MM.1S (cell line): ENCODE data around the gene NR6A1.

ENCODE experiments used
- DNase-seq: peaks from one replicate; pipeline ENCODE4 v3.0.0-alpha.2; 2015
- H2AFZ ChIP-seq: fragments of 300-600 bp; sonication (generic); 2 replicates; pipeline ENCODE4 v1.6.0; 2016; ENCODE audit warnings: antibody characterized with exemption, low read length
- H3F3A ChIP-seq: fragments of 300-600 bp; sonication (generic); 2 replicates; pipeline ENCODE4 v1.6.1; 2016; ENCODE audit warnings: mild to moderate bottlenecking, antibody characterized with exemption, low read length, moderate library complexity, mixed read lengths; ENCODE audit not compliant: insufficient read depth
- H3K27ac ChIP-seq: fragments of 300-600 bp; sonication (generic); 2 replicates; pipeline ENCODE4 v1.5.1; 2016; ENCODE audit warnings: mild to moderate bottlenecking, low read length
- H3K27me3 ChIP-seq: fragments of 300-600 bp; sonication (generic); replicated peaks from 2 replicates; pipeline ENCODE4 v1.6.0; 2016; ENCODE audit warnings: low read length; ENCODE audit not compliant: insufficient read depth
- H3K36me3 ChIP-seq: fragments of 300-600 bp; sonication (generic); replicated peaks from 2 replicates; pipeline ENCODE4 v1.6.1; 2016; ENCODE audit warnings: mild to moderate bottlenecking, low read length, mixed read lengths; ENCODE audit not compliant: insufficient read depth
- H3K4me1 ChIP-seq: fragments of 300-600 bp; sonication (generic); 2 replicates; pipeline ENCODE4 v1.6.1; 2016; ENCODE audit warnings: low read length, mixed read lengths
- H3K4me2 ChIP-seq: fragments of 300-600 bp; sonication (generic); 2 replicates; pipeline ENCODE4 v1.6.0; 2016; ENCODE audit warnings: low read depth, low read length
- H3K4me3 ChIP-seq: fragments of 300-600 bp; sonication (generic); 2 replicates; pipeline ENCODE4 v1.5.1; 2016; ENCODE audit warnings: low read length, mixed read lengths
- H3K79me2 ChIP-seq: fragments of 300-600 bp; sonication (generic); 2 replicates; pipeline ENCODE4 v1.6.1; 2016; ENCODE audit warnings: mixed run types, low read length, mixed read lengths
- H3K9ac ChIP-seq: fragments of 300-600 bp; sonication (generic); 2 replicates; pipeline ENCODE4 v1.6.1; 2016; ENCODE audit warnings: low read length, mixed read lengths
- H3K9me2 ChIP-seq: fragments of 300-600 bp; sonication (generic); replicated peaks from 2 replicates; pipeline ENCODE4 v1.6.1; 2016; ENCODE audit warnings: mild to moderate bottlenecking, low read length, mixed read lengths; ENCODE audit not compliant: insufficient read depth
- H3K9me3 ChIP-seq: fragments of 300-600 bp; sonication (generic); replicated peaks from 2 replicates; pipeline ENCODE4 v1.6.1; 2016; ENCODE audit warnings: mild to moderate bottlenecking, low read length, mixed read lengths; ENCODE audit not compliant: insufficient read depth
- H4K20me1 ChIP-seq: fragments of 300-600 bp; sonication (generic); 2 replicates; pipeline ENCODE4 v1.6.1; 2016; ENCODE audit warnings: mild to moderate bottlenecking, low read length, moderate library complexity, mixed read lengths; ENCODE audit not compliant: insufficient read depth
- CTCF ChIP-seq: fragments of 300-600 bp; sonication (generic); IDR thresholded peaks from 2 replicates; pipeline ENCODE4 v1.5.1; 2016; ENCODE audit warnings: antibody characterized with exemption, low read length, mixed read lengths
- EZH2 ChIP-seq: fragments of 300-600 bp; sonication (generic); optimal IDR thresholded peaks from 2 replicates; pipeline ENCODE3; 2017; ENCODE audit warnings: low read depth, mild to moderate bottlenecking, antibody characterized with exemption, low read length, mixed read lengths
- EZH2phosphoT487 ChIP-seq: fragments of 300-600 bp; sonication (generic); IDR thresholded peaks from 2 replicates; pipeline ENCODE4 v1.6.1; 2018; ENCODE audit warnings: antibody characterized with exemption, low read length

The NR6A1 gene

GRCh38 chr9:124760719-124761118, 10.4 kb downstream of the NR6A1 start:
- TF ChIP-seq EZH2 (no peak), CTCF (no peak), EZH2phosphoT487 (no peak)
- 0 out of 2 replicates have a peak, but pooled peaks cover 3% of the 10 kb centered on the region for H3K79me2 ChIP-seq
- H3K36me3 ChIP-seq, result no peaks in the 10 kb centered on the region
- no peaks in the 10 kb centered on the region for H3F3A ChIP-seq
- no peak overlapping the region for H3K9ac ChIP-seq
- H3K27ac ChIP-seq, result no peak overlapping the region
- no peaks in the 10 kb centered on the region for H3K4me1 ChIP-seq
- no peaks in the 10 kb centered on the region for H3K27me3 ChIP-seq
- no peak overlapping the region for H2AFZ ChIP-seq
- no peaks in the 10 kb centered on the region for H3K9me3 ChIP-seq
- H4K20me1 ChIP-seq, result no peaks in the 10 kb centered on the region
- H3K9me2 ChIP-seq, result no peaks in the 10 kb centered on the region
- H3K4me2 ChIP-seq, result no peak overlapping the region
- DNase-seq, result no peak
- no peak overlapping the region for H3K4me3 ChIP-seq

GRCh38 chr9:124759327-124759726, 11.8 kb downstream of the NR6A1 start:
- Histone ChIP-seq H3K27ac (no peak overlapping the region), H3K9me2 (no peaks in the 10 kb centered on the region), H3K36me3 (no peaks in the 10 kb centered on the region), H4K20me1 (no peaks in the 10 kb centered on the region), H3K9ac (no peak overlapping the region), H3K4me1 (no peaks in the 10 kb centered on the region), H2AFZ (no peak overlapping the region), H3K4me2 (no peak overlapping the region), H3K9me3 (no peaks in the 10 kb centered on the region), H3F3A (no peaks in the 10 kb centered on the region), H3K4me3 (no peak overlapping the region), H3K27me3 (no peaks in the 10 kb centered on the region), H3K79me2 (0 out of 2 replicates have a peak, but pooled peaks cover 2% of the 10 kb centered on the region)
- no peak for DNase-seq
- TF ChIP-seq EZH2phosphoT487 (no peak), EZH2 (no peak), CTCF (no peak)

- Histone ChIP-seq H3K27me3 (no peaks in the 10 kb centered on the region), H3K4me2 (no peak overlapping the region), H4K20me1 (no peaks in the 10 kb centered on the region), H3K4me1 (no peaks in the 10 kb centered on the region), H3K9ac (no peak overlapping the region), H3F3A (no peaks in the 10 kb centered on the region), H3K4me3 (no peak overlapping the region), H3K27ac (no peak overlapping the region), H2AFZ (no peak overlapping the region), H3K36me3 (no peaks in the 10 kb centered on the region), H3K79me2 (no peaks in the 10 kb centered on the region), H3K9me3 (no peaks in the 10 kb centered on the region), H3K9me2 (no peaks in the 10 kb centered on the region)
- no peak for TF ChIP-seq EZH2
- TF ChIP-seq EZH2phosphoT487, result no peak
- no peak for TF ChIP-seq CTCF
- DNase-seq, result no peak
Observed at GRCh38 chr9:124758691-124759090, 12.4 kb downstream of the NR6A1 start.
